ENCODE measurements around the gene OBSCN.

DNA sequence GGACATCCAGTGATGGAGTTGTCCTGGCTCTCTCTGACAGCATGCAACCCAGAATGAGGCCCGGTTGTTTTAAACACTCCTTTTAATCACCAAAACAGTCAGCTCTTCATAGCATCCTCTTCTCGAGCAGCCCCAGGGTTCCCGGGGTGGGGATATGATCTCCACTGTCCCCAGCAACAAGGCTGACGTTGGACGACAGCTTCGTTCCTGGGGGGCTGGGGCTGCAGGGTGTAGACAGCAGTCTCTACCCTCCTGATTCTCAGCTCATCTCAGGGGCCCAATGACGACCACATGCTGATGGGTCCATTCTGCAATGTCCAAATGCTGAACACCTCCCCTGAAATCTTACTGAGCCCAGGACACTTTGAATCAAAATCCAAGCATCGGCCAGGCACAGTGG lies 171.8 kb downstream of the OBSCN start:
- TF ChIP-seq, protein P1, sequence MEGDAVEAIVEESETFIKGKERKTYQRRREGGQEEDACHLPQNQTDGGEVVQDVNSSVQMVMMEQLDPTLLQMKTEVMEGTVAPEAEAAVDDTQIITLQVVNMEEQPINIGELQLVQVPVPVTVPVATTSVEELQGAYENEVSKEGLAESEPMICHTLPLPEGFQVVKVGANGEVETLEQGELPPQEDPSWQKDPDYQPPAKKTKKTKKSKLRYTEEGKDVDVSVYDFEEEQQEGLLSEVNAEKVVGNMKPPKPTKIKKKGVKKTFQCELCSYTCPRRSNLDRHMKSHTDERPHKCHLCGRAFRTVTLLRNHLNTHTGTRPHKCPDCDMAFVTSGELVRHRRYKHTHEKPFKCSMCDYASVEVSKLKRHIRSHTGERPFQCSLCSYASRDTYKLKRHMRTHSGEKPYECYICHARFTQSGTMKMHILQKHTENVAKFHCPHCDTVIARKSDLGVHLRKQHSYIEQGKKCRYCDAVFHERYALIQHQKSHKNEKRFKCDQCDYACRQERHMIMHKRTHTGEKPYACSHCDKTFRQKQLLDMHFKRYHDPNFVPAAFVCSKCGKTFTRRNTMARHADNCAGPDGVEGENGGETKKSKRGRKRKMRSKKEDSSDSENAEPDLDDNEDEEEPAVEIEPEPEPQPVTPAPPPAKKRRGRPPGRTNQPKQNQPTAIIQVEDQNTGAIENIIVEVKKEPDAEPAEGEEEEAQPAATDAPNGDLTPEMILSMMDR (IDR thresholded peaks at IDR 0.05; ENCODE audit: low read length) = no peak
- no peak for TF ChIP-seq EZH2 (IDR thresholded peaks at IDR 0.05; ENCODE audit: borderline replicate concordance, low read length)
